Measurements from ENCODE around the gene CEACAM21.

DNA sequence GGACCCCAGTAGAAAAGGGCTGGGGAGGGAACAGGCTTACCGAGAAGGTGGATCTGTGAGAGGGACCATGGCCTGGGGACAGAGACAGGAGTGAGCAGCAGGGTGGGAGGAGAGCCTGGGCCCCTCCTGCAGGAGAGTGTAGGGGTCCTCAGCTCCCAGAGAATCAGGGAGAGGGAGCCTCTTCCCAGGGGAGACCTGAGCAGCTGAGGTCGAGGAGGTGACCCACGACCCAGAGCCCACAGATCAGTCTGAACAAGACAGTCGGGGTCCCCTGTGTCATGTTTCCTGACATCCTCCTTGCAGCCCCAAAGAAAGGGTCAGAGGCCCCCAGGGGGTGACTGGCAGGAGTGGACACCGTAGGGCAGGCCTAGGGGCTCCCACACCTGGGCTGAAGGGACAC is 44.2 kb downstream of the CEACAM21 start:
- TF ChIP-seq, protein P1, sequence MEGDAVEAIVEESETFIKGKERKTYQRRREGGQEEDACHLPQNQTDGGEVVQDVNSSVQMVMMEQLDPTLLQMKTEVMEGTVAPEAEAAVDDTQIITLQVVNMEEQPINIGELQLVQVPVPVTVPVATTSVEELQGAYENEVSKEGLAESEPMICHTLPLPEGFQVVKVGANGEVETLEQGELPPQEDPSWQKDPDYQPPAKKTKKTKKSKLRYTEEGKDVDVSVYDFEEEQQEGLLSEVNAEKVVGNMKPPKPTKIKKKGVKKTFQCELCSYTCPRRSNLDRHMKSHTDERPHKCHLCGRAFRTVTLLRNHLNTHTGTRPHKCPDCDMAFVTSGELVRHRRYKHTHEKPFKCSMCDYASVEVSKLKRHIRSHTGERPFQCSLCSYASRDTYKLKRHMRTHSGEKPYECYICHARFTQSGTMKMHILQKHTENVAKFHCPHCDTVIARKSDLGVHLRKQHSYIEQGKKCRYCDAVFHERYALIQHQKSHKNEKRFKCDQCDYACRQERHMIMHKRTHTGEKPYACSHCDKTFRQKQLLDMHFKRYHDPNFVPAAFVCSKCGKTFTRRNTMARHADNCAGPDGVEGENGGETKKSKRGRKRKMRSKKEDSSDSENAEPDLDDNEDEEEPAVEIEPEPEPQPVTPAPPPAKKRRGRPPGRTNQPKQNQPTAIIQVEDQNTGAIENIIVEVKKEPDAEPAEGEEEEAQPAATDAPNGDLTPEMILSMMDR (conservative IDR thresholded peaks at IDR 0.05): no peak
- no peak for TF ChIP-seq ZFX (IDR thresholded peaks at IDR 0.05)
